GM10847 (cell line): ENCODE measurements around the gene BRD8.

Experiments used
- POLR2A ChIP-seq: IDR thresholded peaks from 2 replicates; pipeline ENCODE4 v1.6.1; 2011; ENCODE audit not compliant: insufficient read length; ENCODE audit errors: extremely low read depth

BRD8 gene

DNA sequence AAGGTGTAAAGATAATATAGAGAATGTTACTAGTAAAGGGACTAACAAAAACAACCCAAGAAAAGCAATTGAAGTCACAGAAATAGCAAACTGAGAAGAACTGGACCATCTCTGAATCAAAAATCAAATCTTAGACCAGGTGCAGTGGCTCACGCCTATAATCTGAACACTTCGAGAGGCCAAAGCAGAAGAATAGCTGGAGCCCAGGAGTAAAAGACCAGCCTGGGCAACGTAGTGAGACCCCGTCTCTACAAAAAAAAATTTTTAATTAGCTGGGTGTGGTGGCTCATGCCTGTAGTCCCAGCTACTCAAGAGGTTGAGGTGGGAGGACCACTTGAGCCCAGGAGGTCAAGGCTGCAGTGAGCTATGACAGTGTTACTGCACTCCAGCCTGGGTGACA, 67.2 kb downstream of the BRD8 start:
- no peak for TF ChIP-seq POLR2A

DNA sequence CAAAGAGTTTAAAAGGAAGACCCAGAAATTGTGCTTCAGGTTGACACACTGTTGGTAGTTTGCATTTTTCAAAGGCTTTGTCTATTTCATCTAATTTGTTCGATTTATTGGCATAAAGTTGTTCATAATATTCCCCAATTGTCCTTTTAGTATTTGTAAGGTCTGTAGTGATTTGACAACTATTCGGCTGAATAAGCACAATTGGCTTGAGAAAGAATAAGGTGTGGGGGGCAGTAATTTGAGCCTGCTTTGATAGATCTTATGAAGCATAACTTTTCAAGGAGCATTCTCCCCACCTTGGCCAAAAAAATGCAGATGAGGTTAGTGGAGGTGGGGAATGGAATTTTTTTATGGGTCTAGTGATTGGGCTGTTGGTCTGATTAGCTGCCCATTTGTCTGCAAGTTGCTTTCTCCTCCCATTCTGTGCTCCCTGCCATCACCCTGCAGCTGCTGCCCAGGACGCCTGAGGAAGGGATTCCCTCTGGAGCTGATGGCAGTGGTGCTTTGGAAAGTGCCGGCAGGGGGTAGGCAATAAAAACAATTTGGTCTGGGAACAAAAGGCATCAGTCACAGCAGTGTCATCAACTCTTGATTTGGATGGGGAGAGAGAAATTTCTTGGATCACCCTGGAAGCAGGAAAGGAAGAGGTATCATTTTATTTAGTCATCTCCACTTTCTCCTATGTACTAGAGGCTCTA, 68.0 kb downstream of the BRD8 start:
- TF ChIP-seq POLR2A: no peak

DNA sequence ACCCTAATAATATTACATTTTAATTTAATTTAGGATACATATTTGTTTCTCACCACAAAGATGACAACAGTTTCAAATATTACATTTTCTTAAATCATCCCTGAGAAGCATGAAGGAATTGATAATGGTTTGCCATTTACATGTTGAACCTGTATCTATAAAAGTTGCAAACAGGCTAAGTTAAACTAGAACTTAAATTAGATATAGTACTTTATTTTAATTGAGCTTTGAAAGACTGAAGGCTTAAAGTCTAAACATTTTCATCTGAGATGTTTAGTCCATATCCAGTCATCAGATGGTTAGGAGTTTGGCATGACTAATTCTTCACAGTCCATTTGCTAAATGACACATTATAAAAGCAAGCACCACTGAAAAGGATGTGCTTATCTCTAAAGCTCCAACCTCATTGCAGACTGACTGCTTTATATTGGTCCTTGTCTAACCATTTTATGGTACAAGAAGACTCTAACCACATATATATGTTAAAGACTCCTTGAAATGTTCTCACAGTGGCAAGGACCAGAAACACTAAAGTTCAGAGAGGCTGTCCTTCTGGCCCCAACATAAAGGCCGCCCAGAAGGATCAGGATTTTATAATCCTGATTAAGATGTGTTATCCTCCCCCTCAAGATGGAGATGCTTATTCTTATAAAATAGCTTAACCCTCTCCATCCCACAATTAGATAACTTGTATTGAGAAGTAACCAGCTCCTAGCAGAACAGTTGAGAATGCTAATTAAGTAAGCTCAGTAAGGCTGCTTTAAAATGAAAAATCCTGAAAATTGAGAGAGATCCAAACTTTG, 68.8 kb downstream of the BRD8 start:
- no peak for TF ChIP-seq POLR2A

GRCh38 chr5:138107213-138107612, 71.2 kb downstream of the BRD8 start:
- TF ChIP-seq POLR2A: no peak

- TF ChIP-seq POLR2A: no peak
Observed at GRCh38 chr5:138105709-138106108, 72.7 kb downstream of the BRD8 start.

- no peak for TF ChIP-seq POLR2A
Observed at GRCh38 chr5:138103319-138103637, 75.2 kb downstream of the BRD8 start.

- TF ChIP-seq POLR2A: no peak
Observed at GRCh38 chr5:138102454-138103318, 75.7 kb downstream of the BRD8 start.

DNA sequence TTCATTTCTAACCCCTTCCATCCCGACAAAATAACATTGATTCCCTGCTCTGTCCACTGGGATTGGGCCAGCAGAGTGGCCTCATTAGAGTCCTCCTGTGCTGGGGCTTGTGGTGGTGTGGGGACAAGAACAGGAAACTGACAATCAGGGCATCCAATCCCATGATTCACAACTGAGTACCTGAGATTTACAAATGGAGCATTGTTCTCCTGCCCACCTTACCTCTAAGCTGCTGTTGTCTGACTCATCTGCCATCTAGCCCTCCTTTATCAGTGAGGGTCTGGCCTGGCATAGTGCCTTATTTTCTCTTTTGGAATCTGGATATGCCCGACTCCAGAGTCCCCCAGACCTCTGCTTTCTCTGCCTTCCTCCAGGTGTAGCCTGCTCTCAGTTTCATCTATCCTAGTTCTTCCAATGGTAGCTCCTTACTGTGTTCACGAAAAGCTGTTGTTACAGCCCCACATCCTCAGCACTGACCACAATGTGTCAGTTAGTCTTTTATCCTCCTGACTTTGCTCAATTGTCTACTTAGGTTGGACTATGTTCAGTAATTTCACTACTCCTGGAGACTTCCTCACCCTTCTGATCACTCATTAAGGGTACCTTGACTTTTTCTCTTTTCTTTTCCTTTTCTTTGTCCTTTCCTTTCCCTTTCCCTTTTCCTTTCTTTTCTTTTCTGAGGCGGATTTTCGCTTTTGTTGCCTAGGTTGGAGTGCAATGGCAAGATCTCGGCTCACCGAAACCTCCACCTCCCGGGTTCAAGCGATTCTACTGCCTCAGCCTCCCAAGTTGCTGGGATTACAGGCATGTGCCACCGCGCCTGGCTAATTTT, 81.2 kb downstream of the BRD8 start:
- TF ChIP-seq POLR2A: no peak

DNA sequence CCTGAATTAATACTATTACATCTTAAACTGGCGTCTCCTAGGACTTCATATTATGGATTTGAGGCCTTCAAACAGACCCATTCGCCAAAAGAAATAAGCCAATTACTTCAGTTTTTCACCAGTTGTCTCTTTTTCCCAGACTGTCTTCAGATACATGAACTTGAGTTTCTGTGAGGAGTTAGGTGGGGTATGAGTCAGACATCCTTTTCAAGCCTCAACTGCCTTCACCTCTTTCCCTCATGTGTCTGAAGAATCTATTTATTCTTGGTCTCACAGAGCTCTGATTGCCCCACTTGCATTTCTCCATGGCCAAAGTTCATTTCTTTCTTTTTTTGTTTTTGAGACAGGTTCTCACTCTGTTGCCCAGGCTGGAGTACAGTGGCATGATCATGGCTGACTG, 82.1 kb downstream of the BRD8 start:
- no peak for TF ChIP-seq POLR2A

GRCh38 chr5:138095100-138095907, 83.1 kb downstream of the BRD8 start:
- no peak for TF ChIP-seq POLR2A

GRCh38 chr5:138093036-138093435, 85.4 kb downstream of the BRD8 start:
- TF ChIP-seq POLR2A: no peak

DNA sequence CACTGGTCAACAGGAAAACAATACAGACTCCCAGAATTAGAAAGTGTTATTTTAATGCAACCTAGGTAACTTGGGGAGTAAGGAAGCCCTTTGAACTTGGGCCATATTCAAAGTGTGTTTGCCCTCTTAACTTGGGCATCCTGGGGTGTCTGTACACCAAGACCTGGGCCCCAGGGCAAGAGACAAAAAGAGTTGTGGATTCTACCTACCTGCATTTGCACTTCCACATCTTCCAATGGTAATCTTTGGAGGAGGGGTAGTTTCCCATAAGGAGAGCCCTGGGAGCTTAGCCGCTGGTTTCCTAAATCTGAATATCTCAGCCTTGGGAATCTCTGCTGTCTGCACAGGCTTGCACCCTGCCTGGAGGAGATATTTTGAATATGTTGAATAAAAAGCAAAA, 86.1 kb downstream of the BRD8 start:
- no peak for TF ChIP-seq POLR2A

DNA sequence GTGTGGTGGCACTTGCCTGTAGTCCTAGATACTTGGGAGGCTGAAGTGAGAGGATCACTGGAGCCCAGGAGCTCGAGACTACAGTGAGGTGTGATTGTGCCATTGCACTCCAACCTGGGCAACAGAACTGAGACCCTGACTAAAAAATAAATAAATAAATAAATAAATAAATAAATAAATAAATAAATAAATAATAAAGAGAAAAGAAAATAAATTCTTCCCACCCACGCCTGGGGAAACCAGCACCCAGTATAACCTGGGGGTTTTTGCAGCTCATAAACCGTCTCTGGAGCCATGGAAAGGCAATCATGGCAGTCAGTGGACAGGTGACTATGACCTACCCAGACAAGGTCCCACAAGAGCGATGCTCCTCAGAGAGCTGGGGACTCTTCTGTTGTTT, 86.7 kb downstream of the BRD8 start:
- no peak for TF ChIP-seq POLR2A
